ENCODE measurements around the gene CLDN5.

DNA sequence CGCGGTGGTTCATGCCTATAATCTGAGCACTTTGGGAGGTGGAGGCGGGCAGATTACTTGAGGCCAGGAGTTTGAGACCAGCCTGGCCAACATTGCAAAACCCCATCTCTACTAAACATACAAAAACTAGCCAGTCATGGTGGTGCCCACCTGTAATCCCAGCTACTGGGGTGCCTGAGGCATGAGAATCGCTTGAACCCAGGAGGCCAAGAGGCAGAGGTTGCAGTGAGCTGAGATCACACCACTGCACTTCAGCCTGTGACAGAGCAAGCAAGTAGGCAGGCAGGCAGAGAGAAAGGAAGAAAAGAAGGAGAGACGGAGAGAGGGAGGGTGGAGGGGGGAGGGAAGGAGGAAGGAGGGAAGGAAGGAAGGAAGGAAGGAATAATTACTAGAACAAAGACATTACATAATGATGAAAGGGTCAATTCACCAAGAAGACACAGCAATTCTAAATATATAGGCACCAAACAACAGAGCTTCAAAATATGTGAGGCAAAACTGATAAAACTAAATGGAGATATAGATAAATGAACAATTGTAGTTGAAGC is 13.8 kb upstream of the CLDN5 start:
- TF ChIP-seq, protein P1, sequence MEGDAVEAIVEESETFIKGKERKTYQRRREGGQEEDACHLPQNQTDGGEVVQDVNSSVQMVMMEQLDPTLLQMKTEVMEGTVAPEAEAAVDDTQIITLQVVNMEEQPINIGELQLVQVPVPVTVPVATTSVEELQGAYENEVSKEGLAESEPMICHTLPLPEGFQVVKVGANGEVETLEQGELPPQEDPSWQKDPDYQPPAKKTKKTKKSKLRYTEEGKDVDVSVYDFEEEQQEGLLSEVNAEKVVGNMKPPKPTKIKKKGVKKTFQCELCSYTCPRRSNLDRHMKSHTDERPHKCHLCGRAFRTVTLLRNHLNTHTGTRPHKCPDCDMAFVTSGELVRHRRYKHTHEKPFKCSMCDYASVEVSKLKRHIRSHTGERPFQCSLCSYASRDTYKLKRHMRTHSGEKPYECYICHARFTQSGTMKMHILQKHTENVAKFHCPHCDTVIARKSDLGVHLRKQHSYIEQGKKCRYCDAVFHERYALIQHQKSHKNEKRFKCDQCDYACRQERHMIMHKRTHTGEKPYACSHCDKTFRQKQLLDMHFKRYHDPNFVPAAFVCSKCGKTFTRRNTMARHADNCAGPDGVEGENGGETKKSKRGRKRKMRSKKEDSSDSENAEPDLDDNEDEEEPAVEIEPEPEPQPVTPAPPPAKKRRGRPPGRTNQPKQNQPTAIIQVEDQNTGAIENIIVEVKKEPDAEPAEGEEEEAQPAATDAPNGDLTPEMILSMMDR (conservative IDR thresholded peaks at IDR 0.05 in 1 of 2, IDR thresholded peaks at IDR 0.05 in 1 of 2; ENCODE audit: low read depth in 1 of 2, low read length in 2 of 2), result no peak
- TF ChIP-seq EZH2 (IDR thresholded peaks at IDR 0.05; ENCODE audit: low read length, missing control alignments), result no peak

Measured in fibroblast of lung (primary cell).